ENCODE measurements around the gene EPB41L2. TPM values are rescaled to one million over a fixed set of nuclear protein-coding genes. Genes with fewer than 3 reads are reported as not detected.

Gene EPB41L2
- total RNA-seq, 6 experiments from 2014 or later: 15.3 to 38.5 (median 24.6) TPM

DNA sequence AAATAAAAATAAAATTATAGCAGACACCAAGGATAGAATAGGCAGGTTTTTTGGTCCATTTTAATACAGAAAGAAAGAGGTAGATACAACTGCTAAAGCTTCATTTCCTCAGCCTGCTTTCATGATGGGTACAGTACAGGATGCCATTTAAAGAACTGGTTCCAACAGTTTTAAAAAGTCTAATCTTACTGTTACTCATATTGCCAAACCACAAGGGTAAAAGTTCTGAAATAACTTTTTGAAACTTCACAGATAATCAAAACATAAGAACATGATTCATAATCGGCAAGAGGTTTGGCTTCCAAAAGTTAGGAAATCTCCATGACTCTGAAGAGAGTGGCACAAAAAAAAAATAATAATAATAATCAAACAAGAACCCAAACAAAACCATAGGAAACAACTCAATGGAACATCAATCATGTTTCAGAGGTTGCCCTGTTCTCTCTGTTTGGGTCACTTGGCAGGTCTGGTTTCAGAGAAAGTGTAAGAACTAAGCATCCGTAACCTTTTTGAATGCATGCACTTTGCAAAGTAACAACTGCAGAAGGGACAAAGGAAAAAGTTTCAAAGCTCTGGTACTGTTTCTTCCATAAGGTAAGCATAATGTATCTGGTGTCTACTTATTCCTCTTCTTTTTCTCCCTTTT lies 156.2 kb downstream of the EPB41L2 start:
- ATAC-seq: no peak
- Histone ChIP-seq H3K9me3 (no peaks in the 10 kb centered on the region), H3K27ac (no peak overlapping the region), H3K27me3 (no peaks in the 10 kb centered on the region), H3K4me1 (peaks cover 0 to 2% (median 0%) of the 10 kb centered on the region in 4 donors), H3K4me3 (no peak overlapping the region), H3K36me3 (no peaks in the 10 kb centered on the region)
- no peak for DNase-seq
- intact Hi-C loops (cut with DNase I): no loop called here
- WGBS (ENCODE audit: insufficient coverage, low coverage, low lambda C conversion rate, missing lambda C conversion rate): 75% methylated on average over 2 of the region's 2 CpGs
- no peak for TF ChIP-seq POLR2A (IDR thresholded peaks at IDR 0.05)
- TF ChIP-seq, protein P1, sequence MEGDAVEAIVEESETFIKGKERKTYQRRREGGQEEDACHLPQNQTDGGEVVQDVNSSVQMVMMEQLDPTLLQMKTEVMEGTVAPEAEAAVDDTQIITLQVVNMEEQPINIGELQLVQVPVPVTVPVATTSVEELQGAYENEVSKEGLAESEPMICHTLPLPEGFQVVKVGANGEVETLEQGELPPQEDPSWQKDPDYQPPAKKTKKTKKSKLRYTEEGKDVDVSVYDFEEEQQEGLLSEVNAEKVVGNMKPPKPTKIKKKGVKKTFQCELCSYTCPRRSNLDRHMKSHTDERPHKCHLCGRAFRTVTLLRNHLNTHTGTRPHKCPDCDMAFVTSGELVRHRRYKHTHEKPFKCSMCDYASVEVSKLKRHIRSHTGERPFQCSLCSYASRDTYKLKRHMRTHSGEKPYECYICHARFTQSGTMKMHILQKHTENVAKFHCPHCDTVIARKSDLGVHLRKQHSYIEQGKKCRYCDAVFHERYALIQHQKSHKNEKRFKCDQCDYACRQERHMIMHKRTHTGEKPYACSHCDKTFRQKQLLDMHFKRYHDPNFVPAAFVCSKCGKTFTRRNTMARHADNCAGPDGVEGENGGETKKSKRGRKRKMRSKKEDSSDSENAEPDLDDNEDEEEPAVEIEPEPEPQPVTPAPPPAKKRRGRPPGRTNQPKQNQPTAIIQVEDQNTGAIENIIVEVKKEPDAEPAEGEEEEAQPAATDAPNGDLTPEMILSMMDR (IDR thresholded peaks at IDR 0.05): no peak

DNA sequence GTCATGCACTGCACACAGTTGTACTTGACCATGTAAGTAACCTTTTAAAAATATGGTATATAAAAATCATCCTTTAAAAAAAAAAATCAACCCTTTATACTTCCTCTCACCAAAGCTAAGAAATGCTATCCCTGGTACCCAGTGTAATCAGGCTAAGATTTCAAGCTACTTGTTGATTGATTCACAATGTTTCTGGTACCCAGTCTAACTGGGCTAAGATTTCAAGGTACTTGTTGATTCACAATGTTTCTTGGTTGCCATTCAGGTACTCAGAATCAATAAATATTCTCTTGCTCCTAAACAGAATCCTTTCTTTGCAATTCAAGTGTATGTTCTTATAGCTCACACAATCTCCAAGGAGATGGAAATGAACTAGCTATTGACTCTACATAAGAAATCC lies 159.4 kb downstream of the EPB41L2 start:
- ATAC-seq (no peak), DNase-seq (no peak)
- Histone ChIP-seq H3K27me3 (no peaks in the 10 kb centered on the region), H3K27ac (no peak overlapping the region), H3K36me3 (peaks cover 0 to 2% (median 0%) of the 10 kb centered on the region in 4 donors), H3K4me3 (no peak overlapping the region), H3K9me3 (no peaks in the 10 kb centered on the region), H3K4me1 (peaks cover 0 to 2% (median 0%) of the 10 kb centered on the region in 4 donors)
- intact Hi-C loops (cut with DNase I): no loop called here
- TF ChIP-seq POLR2A (IDR thresholded peaks at IDR 0.05): no peak
- TF ChIP-seq, protein P1 (IDR thresholded peaks at IDR 0.05): no peak

DNA sequence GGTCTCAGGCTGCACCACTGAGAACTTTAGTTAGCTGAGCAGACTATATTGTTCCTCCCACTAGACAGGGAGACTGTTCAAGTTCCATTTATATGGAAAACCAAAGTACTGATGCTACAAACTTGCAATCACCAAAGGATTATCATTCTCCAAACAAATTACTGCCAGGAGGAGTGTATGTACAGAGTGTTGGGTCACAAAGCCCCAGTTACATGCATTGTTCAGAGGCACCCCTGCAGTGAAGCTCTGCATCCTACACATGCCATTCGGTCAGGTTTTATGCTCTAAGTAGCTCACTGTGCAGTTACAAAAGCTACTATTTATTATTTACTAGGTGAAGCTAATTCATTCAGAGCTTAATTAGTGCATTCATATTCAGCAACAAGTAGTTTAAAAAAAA lies 160.0 kb downstream of the EPB41L2 start:
- TF ChIP-seq, protein P1 (IDR thresholded peaks at IDR 0.05): no peak
- no peak for TF ChIP-seq POLR2A (IDR thresholded peaks at IDR 0.05)
- WGBS (ENCODE audit: insufficient coverage, low coverage, low lambda C conversion rate, missing lambda C conversion rate): no CpG with 5 or more reads among the region's 1 CpG
- Histone ChIP-seq H3K4me1 (peaks cover 0 to 2% (median 0%) of the 10 kb centered on the region in 4 donors), H3K27ac (no peak overlapping the region), H3K36me3 (peaks cover 0 to 2% (median 0%) of the 10 kb centered on the region in 4 donors), H3K9me3 (no peaks in the 10 kb centered on the region), H3K4me3 (no peak overlapping the region), H3K27me3 (no peaks in the 10 kb centered on the region)
- DNase-seq: no peak
- intact Hi-C loops (cut with DNase I): no loop called here
- no peak for ATAC-seq

DNA sequence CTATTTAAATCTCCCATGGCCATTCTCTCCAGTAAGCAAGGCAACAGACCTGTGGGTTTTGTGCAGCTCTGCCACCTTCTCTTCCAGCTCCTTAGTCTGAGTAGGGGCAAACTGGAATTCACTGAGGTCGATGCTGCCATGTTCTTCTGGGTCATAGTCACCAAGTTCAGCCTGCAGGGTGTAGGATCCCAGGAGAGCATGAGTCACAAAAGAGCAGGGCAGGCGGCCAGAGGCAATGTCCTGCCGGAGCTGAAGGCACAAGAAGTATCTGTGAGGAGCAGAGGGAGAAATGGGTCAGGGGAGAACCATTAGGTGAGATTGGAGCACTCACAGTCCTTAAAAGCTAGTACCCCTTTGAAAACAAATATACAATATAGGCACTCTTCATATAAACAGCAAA lies 162.1 kb downstream of the EPB41L2 start:
- H3K27ac ChIP-seq: no peak overlapping the region
- WGBS (ENCODE audit: insufficient coverage, low coverage, low lambda C conversion rate, missing lambda C conversion rate): no CpG with 5 or more reads among the region's 3 CpGs
- no peaks in the 10 kb centered on the region for H3K9me3 ChIP-seq
- H3K4me3 ChIP-seq: no peak overlapping the region
- no peaks in the 10 kb centered on the region for H3K27me3 ChIP-seq
- no peak for TF ChIP-seq POLR2A (IDR thresholded peaks at IDR 0.05)
- TF ChIP-seq, protein P1 (IDR thresholded peaks at IDR 0.05): no peak
- peaks cover 0 to 2% (median 0%) of the 10 kb centered on the region in 4 donors for H3K36me3 ChIP-seq
- ATAC-seq: no peak
- intact Hi-C loops (cut with DNase I): no loop called here
- no peaks in the 10 kb centered on the region for H3K4me1 ChIP-seq
- DNase-seq: no peak
